Measurements from ENCODE around the gene PANK2. TPM values are rescaled to one million over a fixed set of nuclear protein-coding genes. Genes with fewer than 3 reads are reported as not detected.
"Not testable (repeated sequence)": the region's sequence is repeated elsewhere in the genome, so short reads cannot be mapped to it uniquely, and the experiment has no call there.

PANK2 gene
- total RNA-seq, 1 experiment from 2014 or later, result 81.8 TPM

GRCh38 chr20:3901028-3901705, 12.0 kb downstream of the PANK2 start:
- DNase-seq (ENCODE audit: low read depth), result no peak

GRCh38 chr20:3901706-3902440, 12.7 kb downstream of the PANK2 start:
- no peak for DNase-seq (ENCODE audit: low read depth)

GRCh38 chr20:3902446-3902845, 13.3 kb downstream of the PANK2 start:
- DNase-seq (ENCODE audit: low read depth), result no peak

- DNase-seq (ENCODE audit: low read depth), result peak; percentile 30
These were observed 15.0 kb downstream of the PANK2 start for GRCh38 chr20:3904224-3904623.

- DNase-seq (ENCODE audit: low read depth), result no peak
These were observed 15.7 kb downstream of the PANK2 start for GRCh38 chr20:3904857-3905256.

- not testable (repeated sequence) for DNase-seq (ENCODE audit: low read depth)
These were observed 17.8 kb downstream of the PANK2 start for GRCh38 chr20:3906744-3907721.

- DNase-seq (ENCODE audit: low read depth), result no peak
These were observed 19.5 kb downstream of the PANK2 start for GRCh38 chr20:3908667-3909066.

GRCh38 chr20:3909952-3910366, 20.8 kb downstream of the PANK2 start:
- DNase-seq (ENCODE audit: low read depth), result no peak

GRCh38 chr20:3910853-3911252, 21.7 kb downstream of the PANK2 start:
- DNase-seq (ENCODE audit: low read depth), result no peak

GRCh38 chr20:3911956-3912355, 22.8 kb downstream of the PANK2 start:
- DNase-seq (ENCODE audit: low read depth), result no peak

GRCh38 chr20:3914446-3914845, 25.3 kb downstream of the PANK2 start:
- no peak for DNase-seq (ENCODE audit: low read depth)

GRCh38 chr20:3915691-3916090, 26.5 kb downstream of the PANK2 start:
- no peak for DNase-seq (ENCODE audit: low read depth)

- no peak for DNase-seq (ENCODE audit: low read depth)
These were observed 27.2 kb downstream of the PANK2 start for GRCh38 chr20:3916364-3916763.

- DNase-seq (ENCODE audit: low read depth), result no peak
These were observed 30.2 kb downstream of the PANK2 start for GRCh38 chr20:3919352-3919751.

GRCh38 chr20:3922223-3922982, 33.2 kb downstream of the PANK2 start:
- DNase-seq (ENCODE audit: low read depth), result no peak

GRCh38 chr20:3922983-3923339, 33.8 kb downstream of the PANK2 start:
- DNase-seq (ENCODE audit: low read depth), result no peak

GRCh38 chr20:3923818-3924217, 34.6 kb downstream of the PANK2 start:
- DNase-seq (ENCODE audit: low read depth), result peak; percentile 70

GRCh38 chr20:3924304-3925112, 35.3 kb downstream of the PANK2 start:
- DNase-seq (ENCODE audit: low read depth), result no peak

- no peak for DNase-seq (ENCODE audit: low read depth)
These were observed 36.0 kb downstream of the PANK2 start for GRCh38 chr20:3925113-3925695.

- DNase-seq (ENCODE audit: low read depth), result no peak
These were observed 36.9 kb downstream of the PANK2 start for GRCh38 chr20:3925899-3926638.

Measured in M059J (cell line).